Tibial artery (tissue), 4 donors: Measurements from ENCODE around the gene SERHL2.
A peak's percentile ranks its signal among the peaks of the same experiment; 100 is the strongest.

Source experiments
- DNase-seq, 2 donors: peaks; one replicate each; pipeline ENCODE4 v3.0.0-alpha.2; 2019
- H3K27ac ChIP-seq, 2 donors: fragments of 200-600 bp; sonication (generic) in 1 of 2; 1 replicate in 1 of 2; 2 replicates in 1 of 2; pipeline ENCODE4 v1.5.1; 2018 to 2019; ENCODE audit warnings: mild to moderate bottlenecking in 1 of 2
- H3K27me3 ChIP-seq, 2 donors: fragments of 200-600 bp; sonication (generic) in 1 of 2; one replicate each; pipeline versions ENCODE4 v1.5.1 to v1.6.0; 2016 to 2019
- H3K36me3 ChIP-seq, 3 donors: fragments of 200-600 bp; sonication (generic) in 2 of 3; one replicate each; pipeline ENCODE4 v1.5.1; 2016 to 2019; ENCODE audit warnings: mild to moderate bottlenecking in 2 of 3
- H3K4me1 ChIP-seq, 4 donors: fragments of 200-600 bp; sonication (generic) in 2 of 4; 1 replicate in 3 of 4; 2 replicates in 1 of 4; pipeline ENCODE4 v1.5.1; 2016 to 2019
- H3K4me3 ChIP-seq, 2 donors: fragments of 200-600 bp; sonication (generic) in 1 of 2; 1 replicate in 1 of 2; 2 replicates in 1 of 2; pipeline ENCODE4 v1.5.1; 2018 to 2019; ENCODE audit warnings: mild to moderate bottlenecking in 2 of 2
- H3K9me3 ChIP-seq, 3 donors: fragments of 200-600 bp; sonication (generic) in 1 of 3; one replicate each; pipeline ENCODE4 v1.5.1; 2016 to 2019
- intact Hi-C: fragments of 100-400 bp; cut with DNase I; formaldehyde crosslinking; loops from one replicate; pipeline ENCODE4 v1.15.0; 2023; ENCODE audit warnings: low total_unique reads
- TF ChIP-seq, protein P1 (sequence below), 2 experiments: fragments of 200-600 bp in 1 of 2; fragments of 450-650 bp in 1 of 2; IDR thresholded peaks; one replicate each; pipeline ENCODE4 v1.5.1; 2017 to 2019; ENCODE audit warnings: antibody characterized with exemption in 2 of 2, mild to moderate bottlenecking in 1 of 2, moderate library complexity in 1 of 2

The SERHL2 gene

DNA sequence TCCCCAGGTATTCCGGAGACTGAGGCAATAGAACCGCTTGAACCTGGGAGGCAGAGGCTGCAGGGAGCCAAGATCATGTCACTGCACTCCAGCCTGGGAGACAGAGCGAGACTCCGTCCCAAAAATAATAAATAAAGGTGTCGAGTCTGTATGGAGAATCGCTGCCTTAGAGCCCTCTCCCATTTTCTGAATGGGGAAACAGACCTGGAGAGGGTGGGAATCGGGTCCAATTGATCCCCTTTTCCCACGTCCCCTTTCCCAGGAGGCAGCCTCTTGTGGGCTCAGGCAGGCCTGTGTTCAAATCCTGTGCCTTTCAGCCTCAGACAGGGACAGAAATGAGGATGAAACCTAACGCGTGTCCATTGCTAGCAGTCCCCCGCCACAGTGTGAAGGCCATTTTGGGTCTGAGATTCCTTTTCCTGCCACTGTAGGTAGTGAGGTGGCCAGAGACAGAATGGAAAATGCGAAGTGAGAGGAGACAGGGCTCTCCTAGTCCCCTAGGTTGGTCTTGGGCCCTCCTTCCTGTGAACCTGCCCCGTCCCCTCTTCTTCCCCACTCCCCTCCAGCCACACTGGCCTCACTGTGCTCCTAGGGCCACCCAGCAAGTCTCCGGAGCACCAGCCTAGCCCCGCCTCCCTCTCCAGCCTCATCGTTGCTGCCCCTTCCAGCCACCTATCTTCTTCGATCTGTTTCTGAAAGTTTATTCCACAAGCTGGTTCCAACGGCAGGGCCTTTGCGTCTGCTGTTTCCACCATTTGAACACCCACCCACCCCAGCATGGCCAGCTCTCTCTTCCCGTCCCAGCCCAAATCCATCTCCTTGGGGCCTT is 63.6 kb downstream of the SERHL2 start:
- Histone ChIP-seq H3K36me3 (peaks cover 8 to 29% (median 15%) of the 10 kb centered on the region in 3 donors), H3K4me1 (peaks cover 7 to 65% (median 50%) of the 10 kb centered on the region in 4 donors), H3K9me3 (no peaks in the 10 kb centered on the region), H3K27ac (peak overlapping the region; percentile 43 to 96), H3K4me3 (no peak overlapping the region), H3K27me3 (no peaks in the 10 kb centered on the region)
- intact Hi-C loops = no loop called here
- no peak for DNase-seq
- TF ChIP-seq, protein P1, sequence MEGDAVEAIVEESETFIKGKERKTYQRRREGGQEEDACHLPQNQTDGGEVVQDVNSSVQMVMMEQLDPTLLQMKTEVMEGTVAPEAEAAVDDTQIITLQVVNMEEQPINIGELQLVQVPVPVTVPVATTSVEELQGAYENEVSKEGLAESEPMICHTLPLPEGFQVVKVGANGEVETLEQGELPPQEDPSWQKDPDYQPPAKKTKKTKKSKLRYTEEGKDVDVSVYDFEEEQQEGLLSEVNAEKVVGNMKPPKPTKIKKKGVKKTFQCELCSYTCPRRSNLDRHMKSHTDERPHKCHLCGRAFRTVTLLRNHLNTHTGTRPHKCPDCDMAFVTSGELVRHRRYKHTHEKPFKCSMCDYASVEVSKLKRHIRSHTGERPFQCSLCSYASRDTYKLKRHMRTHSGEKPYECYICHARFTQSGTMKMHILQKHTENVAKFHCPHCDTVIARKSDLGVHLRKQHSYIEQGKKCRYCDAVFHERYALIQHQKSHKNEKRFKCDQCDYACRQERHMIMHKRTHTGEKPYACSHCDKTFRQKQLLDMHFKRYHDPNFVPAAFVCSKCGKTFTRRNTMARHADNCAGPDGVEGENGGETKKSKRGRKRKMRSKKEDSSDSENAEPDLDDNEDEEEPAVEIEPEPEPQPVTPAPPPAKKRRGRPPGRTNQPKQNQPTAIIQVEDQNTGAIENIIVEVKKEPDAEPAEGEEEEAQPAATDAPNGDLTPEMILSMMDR (IDR thresholded peaks at IDR 0.05) = no peak

DNA sequence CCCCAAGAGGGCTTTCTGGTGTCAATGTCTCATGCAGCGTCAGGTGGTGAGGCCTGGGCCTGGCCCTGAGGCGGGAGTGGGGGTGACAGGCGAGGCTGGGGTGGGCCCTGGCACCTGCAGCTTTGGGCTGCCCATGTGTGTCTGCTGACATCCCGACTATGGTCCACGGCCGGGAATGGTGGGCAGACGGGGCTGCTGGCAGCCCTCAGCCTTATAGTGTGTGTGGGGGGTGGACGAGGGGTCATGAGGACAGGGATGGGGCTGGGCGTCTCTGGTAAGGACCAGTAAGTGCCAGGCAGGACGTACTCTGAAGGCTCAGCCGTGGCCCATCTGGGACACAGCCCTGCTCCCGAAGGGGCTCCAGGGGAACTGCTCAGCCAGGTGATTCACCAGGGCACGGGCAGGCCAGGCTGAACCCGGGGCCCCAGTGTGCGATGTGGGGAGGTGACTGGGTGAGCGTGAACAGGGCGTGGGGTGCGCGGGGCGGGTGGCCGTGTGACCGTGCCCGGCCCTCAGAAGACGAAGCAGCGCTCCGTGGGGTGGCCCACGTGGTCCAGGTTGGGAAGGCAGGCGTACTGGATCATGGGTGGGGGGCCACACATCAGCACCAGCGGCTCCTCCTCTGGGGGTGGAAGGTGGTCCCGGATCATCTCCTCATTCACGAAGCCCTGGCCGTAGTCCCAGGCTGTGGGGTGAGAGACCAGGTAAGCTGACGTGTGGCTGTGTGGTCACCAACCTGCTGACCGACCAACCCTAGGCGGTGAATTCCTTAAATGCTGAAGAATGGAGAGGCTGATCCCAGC is 65.7 kb downstream of the SERHL2 start:
- Histone ChIP-seq H3K4me1 (peaks cover 7 to 66% (median 39%) of the 10 kb centered on the region in 4 donors), H3K36me3 (peaks cover 22 to 50% (median 35%) of the 10 kb centered on the region in 3 donors)

DNA sequence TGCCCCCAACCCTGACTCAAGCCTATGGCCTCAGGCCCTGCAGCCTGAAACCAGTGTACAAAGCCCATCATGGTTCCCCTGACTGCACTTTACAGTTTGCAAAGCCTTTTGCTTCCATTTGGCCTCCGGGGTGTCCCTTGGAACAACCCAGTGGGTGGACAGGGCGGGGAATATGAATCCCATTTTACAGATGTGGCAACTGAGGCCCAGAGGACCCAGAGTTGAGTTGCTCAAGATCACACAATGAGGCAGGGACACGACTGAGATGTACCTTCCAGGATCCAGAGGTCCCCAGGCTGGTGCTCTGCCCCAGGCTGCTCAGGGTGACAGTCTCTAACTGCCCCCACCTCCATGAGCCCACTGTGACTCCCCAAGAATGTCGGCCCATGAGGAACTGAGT is 66.3 kb downstream of the SERHL2 start:
- no peak overlapping the region for H3K4me3 ChIP-seq
- H3K36me3 ChIP-seq = peaks cover 27 to 57% (median 41%) of the 10 kb centered on the region in 3 donors
- H3K9me3 ChIP-seq = no peaks in the 10 kb centered on the region
- DNase-seq = no peak
- H3K4me1 ChIP-seq = peaks cover 7 to 71% (median 39%) of the 10 kb centered on the region in 4 donors
- no peaks in the 10 kb centered on the region for H3K27me3 ChIP-seq
- peak overlapping the region; percentile 64 to 73 for H3K27ac ChIP-seq
- intact Hi-C loops = no loop called here
- TF ChIP-seq, protein P1 (IDR thresholded peaks at IDR 0.05) = no peak

More for the DNA sequence above, 65.7 kb downstream of the SERHL2 start:
- Histone ChIP-seq H3K27me3 (no peaks in the 10 kb centered on the region), H3K9me3 (no peaks in the 10 kb centered on the region), H3K4me3 (no peak overlapping the region), H3K27ac (peak overlapping the region; percentile 64 to 73)
- intact Hi-C loops = no loop called here
- DNase-seq = no peak
- TF ChIP-seq, protein P1 (IDR thresholded peaks at IDR 0.05) = no peak

DNA sequence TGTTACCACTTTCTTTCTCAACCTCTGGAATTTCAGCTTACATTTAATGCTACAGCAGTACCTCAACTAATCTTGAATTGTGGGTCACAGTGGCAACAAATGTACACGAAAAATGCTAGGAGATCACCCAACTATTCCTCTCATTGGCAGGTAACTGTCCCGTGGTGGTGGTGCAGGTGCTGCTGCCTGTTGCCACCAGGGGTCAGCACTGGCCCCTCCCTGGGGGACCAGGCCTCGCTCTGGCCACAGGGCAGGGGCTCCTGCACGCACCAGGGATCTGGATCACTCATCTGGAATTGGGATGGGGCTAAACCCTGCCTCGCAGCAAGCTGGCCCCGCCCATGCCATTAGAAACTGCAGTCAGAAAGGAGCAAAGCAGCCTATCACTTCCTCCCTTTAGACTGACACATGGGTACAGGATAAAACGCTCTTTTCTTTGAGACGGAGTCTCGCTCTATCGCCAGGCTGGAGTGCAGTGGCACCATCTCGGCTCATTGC is 67.8 kb downstream of the SERHL2 start:
- H3K27me3 ChIP-seq = no peaks in the 10 kb centered on the region
- TF ChIP-seq, protein P1 (IDR thresholded peaks at IDR 0.05) = peak; percentile 73 to 80
- peaks cover 7 to 57% (median 33%) of the 10 kb centered on the region in 4 donors for H3K4me1 ChIP-seq
- intact Hi-C loops = no loop called here
- H3K4me3 ChIP-seq = no peak overlapping the region
- H3K27ac ChIP-seq = peak overlapping the region; percentile 64 to 73
- peaks cover 42 to 71% (median 56%) of the 10 kb centered on the region in 3 donors for H3K36me3 ChIP-seq
- no peaks in the 10 kb centered on the region for H3K9me3 ChIP-seq
- peak; percentile 67 to 87 for DNase-seq

DNA sequence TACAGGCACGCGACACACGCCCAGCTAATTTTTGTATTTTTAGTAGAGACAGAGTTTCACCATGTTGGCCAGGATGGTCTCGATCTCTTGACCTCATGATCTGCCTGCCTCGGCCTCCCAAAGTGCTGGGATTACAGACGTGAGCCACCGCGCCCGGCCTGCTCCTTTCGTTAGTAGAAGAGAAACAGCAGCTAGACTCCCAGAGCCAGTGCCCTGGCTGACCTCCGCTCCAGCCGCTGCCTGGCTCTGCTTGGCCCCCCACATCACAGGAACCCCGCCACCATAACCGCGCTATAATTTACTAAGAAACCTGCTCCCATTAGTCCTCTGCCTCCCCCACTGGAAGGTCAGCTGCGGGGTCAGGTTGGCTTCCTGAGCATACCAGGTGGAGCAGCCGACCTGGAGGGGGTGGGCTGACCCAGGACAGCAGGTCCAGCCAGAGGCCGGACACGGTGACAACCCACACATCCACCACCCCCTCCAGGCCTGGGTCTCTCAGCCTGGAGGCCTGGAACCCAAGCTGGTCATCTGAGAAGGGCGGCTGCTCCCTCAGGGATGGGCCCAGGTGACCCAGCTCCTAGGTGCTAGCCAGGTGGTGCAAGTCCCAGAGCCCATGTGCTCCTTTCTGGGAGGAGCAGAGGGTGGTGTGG is 68.4 kb downstream of the SERHL2 start:
- peak overlapping the region; percentile 64 to 73 for H3K27ac ChIP-seq
- intact Hi-C loops = no loop called here
- peaks cover 48 to 78% (median 62%) of the 10 kb centered on the region in 3 donors for H3K36me3 ChIP-seq

More for the DNA sequence above, 68.4 kb downstream of the SERHL2 start:
- TF ChIP-seq, protein P1 (IDR thresholded peaks at IDR 0.05) = no peak
- Histone ChIP-seq H3K4me1 (peaks cover 7 to 52% (median 30%) of the 10 kb centered on the region in 4 donors), H3K9me3 (no peaks in the 10 kb centered on the region), H3K27me3 (no peaks in the 10 kb centered on the region), H3K4me3 (no peak overlapping the region)
- DNase-seq = no peak
